ENCODE results near the gene EPN2. TPM values are rescaled to one million over a fixed set of nuclear protein-coding genes. Genes with fewer than 3 reads are reported as not detected.

EPN2 gene
- total RNA-seq, 6 experiments from 2014 or later: 6.6 to 18.1 (median 11.4) TPM

DNA sequence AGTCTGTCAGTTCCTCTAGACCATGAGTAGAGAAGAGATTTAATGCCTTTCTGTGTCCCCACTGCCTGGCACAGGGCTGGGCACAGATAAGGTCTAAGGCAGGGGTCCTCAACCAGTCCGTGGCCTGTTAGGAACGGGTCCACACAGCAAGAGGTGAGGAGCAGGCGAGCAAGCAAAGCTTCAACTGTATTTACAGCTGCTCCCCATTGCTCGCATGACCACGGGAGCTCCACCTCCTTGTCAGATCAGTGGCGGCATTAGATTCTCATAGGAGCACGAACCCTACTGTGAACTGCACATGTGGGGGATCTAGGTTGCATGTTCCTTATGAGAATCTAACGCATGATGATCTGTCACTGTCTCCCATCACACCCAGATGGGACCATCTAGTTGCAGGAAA, 123.6 kb downstream of the EPN2 start:
- 91% methylated on average over 6 of the region's 8 CpGs for WGBS (ENCODE audit: insufficient coverage, low coverage, low lambda C conversion rate, missing lambda C conversion rate)
- Histone ChIP-seq H3K4me3 (no peak overlapping the region), H3K4me1 (peaks cover 0 to 8% (median 3%) of the 10 kb centered on the region in 4 donors), H3K27ac (no peak overlapping the region), H3K36me3 (no peaks in the 10 kb centered on the region), H3K9me3 (no peaks in the 10 kb centered on the region), H3K27me3 (no peaks in the 10 kb centered on the region)
- ATAC-seq (no peak), DNase-seq (peak in 1 of 3 donors; percentile 35)
- intact Hi-C loops (cut with DNase I): loop anchor here in 1 of 2 donors (10.0 kb wide), 1 partner anchor 94 kb away; no protein-coding TSS in a partner anchor
- no peak for TF ChIP-seq POLR2A (IDR thresholded peaks at IDR 0.05)
- TF ChIP-seq CTCF (IDR thresholded peaks at IDR 0.05): no peak

GRCh38 chr17:19361326-19361725, 124.2 kb downstream of the EPN2 start:
- H3K27me3 ChIP-seq: no peaks in the 10 kb centered on the region
- H3K36me3 ChIP-seq: no peaks in the 10 kb centered on the region
- H3K4me3 ChIP-seq: no peak overlapping the region
- ATAC-seq (no peak), DNase-seq (no peak)
- intact Hi-C loops (cut with DNase I): loop anchor here in 1 of 2 donors (10.0 kb wide), 1 partner anchor 93 kb away; no protein-coding TSS in a partner anchor
- peaks cover 0 to 8% (median 3%) of the 10 kb centered on the region in 4 donors for H3K4me1 ChIP-seq
- WGBS (ENCODE audit: insufficient coverage, low coverage, low lambda C conversion rate, missing lambda C conversion rate): 71% methylated on average over 6 of the region's 6 CpGs
- H3K27ac ChIP-seq: no peak overlapping the region
- TF ChIP-seq POLR2A (IDR thresholded peaks at IDR 0.05) (no peak), CTCF (IDR thresholded peaks at IDR 0.05) (no peak)
- no peaks in the 10 kb centered on the region for H3K9me3 ChIP-seq

DNA sequence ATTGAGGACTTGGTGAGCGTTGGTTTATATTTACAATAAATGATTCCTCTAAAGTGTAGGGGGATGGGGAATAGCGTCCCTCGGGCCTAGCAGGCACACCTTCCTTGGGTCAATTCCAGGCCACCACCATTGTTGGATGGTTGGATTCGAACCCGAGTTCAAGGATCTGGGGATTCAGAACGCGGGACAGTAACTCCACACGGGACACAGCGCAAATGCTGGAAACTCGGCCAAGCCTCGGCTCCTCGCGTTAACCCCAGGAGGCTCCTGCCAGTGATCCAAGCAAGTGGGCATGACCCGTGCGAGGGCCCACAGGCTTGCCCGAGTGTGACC, 124.7 kb downstream of the EPN2 start:
- ATAC-seq: no peak
- no peaks in the 10 kb centered on the region for H3K9me3 ChIP-seq
- 11% methylated on average over 15 of the region's 16 CpGs for WGBS (ENCODE audit: insufficient coverage, low coverage, low lambda C conversion rate, missing lambda C conversion rate)
- intact Hi-C loops (cut with DNase I): loop anchor here in 1 of 2 donors (10.0 kb wide), 1 partner anchor 93 kb away; no protein-coding TSS in a partner anchor
- peaks cover 0 to 8% (median 3%) of the 10 kb centered on the region in 4 donors for H3K4me1 ChIP-seq
- peak overlapping the region; percentile 71 to 86 (median 78) for H3K4me3 ChIP-seq
- DNase-seq: no peak
- H3K36me3 ChIP-seq: no peaks in the 10 kb centered on the region
- no peaks in the 10 kb centered on the region for H3K27me3 ChIP-seq
- H3K27ac ChIP-seq: peak overlapping the region in 2 of 3 donors; percentile 87 to 97
- no peak for TF ChIP-seq POLR2A (IDR thresholded peaks at IDR 0.05)
- TF ChIP-seq CTCF (IDR thresholded peaks at IDR 0.05): no peak

DNA sequence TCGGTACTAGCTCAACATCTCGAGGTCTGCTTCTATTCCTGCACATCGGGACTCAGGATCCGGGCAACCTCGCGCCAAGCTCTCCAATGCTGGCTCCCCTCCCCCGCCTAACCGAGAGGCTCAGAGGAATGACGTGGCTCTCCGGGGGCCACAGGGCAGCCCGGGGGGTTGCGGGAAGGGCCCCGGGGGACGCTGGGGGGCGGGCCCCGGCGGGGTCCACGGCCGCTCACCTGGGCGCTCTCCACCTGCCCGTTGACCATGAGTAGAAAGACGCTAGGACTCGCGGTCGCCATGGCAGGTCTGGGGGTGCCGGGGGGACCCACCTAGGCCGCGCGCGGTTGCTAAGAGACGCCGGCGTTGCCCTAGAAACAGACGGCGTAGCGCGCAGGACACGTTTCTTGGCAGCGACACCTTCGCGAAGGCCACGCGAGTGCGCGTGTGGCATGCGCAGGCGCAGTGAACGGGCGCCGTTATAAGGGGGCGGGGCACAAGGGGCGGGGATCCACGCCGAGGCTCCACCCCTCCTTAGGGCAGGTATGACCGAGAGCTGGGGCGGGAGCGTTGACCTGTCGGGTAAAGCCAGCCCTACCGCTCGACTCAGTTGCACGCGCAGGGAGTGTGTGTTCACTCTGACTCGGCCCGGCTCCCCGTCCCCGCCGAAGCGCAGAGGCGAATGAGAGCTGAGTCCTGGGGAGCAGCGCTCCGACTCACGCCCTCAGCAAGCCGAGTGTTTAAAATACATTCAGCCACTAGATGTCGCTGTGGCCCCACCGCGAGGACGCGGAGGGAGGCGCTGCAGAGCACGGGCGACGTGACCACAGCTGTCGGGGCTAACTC, 125.3 kb downstream of the EPN2 start, which contains the start of gene B9D1:
Gene B9D1, minus strand, starts transcription at position 447 of the 837 bp plus-strand sequence. Its CDS starts 154 bp downstream, at position 293.
- DNase-seq (peak; percentile 95 to 97 (median 97)), ATAC-seq (peak; percentile 93 to 96 (median 96))
- 0% methylated on average over 5 of the region's 83 CpGs for WGBS (ENCODE audit: insufficient coverage, low coverage, low lambda C conversion rate, missing lambda C conversion rate)
- Histone ChIP-seq H3K4me3 (peak within 1 kb of the TSS; percentile 71 to 86 (median 78)), H3K36me3 (no peaks in the 10 kb centered on the region), H3K9me3 (no peaks in the 10 kb centered on the region), H3K27ac (peak within 1 kb of the TSS; percentile 87 to 97 (median 88)), H3K27me3 (no peaks in the 10 kb centered on the region), H3K4me1 (peaks cover 0 to 8% (median 3%) of the 10 kb centered on the region in 4 donors)
- intact Hi-C loops (cut with DNase I): loop anchor here in 1 of 2 donors (10.0 kb wide), 1 partner anchor 92 kb away; no protein-coding TSS in a partner anchor
- TF ChIP-seq CTCF (IDR thresholded peaks at IDR 0.05) (peak; percentile 99), POLR2A (IDR thresholded peaks at IDR 0.05) (no peak)

Data from right lobe of liver (tissue), 6 donors.